ENCODE measurements around the gene LY6G5C.

LY6G5C gene

GRCh38 chr6:31680226-31681134 lies at the start of gene LY6G5C:
Gene LY6G5C (minus strand): TSS chr6:31681067. CDS start chr6:31680373, 694 bp downstream.
- Histone ChIP-seq H3K4me3 (ENCODE audit: low read length) (peak within 1 kb of the TSS; percentile 64), H3K27ac (ENCODE audit: low read length) (no peak within 1 kb of the TSS), H3K4me1 (ENCODE audit: insufficient read depth, low read length) (no peaks in the 10 kb centered on the region), H3K9me3 (ENCODE audit: insufficient read depth, low read depth, low read length) (no peaks in the 10 kb centered on the region), H3K9ac (ENCODE audit: low read depth, low read length) (peak within 1 kb of the TSS; percentile 38; the same call in 1 of the 2 replicates), H3K27me3 (ENCODE audit: insufficient read depth, low read length) (peaks cover 22% of the 10 kb centered on the region), H3K36me3 (ENCODE audit: insufficient read depth, low read depth, low read length) (no peaks in the 10 kb centered on the region)

GRCh38 chr6:31729979-31730630 lies 49.2 kb upstream of the LY6G5C start:
- Histone ChIP-seq H3K27ac (ENCODE audit: low read length) (peak overlapping the region; percentile 75), H3K27me3 (ENCODE audit: insufficient read depth, low read length) (no peaks in the 10 kb centered on the region), H3K9me3 (ENCODE audit: insufficient read depth, low read depth, low read length) (no peaks in the 10 kb centered on the region), H3K4me1 (ENCODE audit: insufficient read depth, low read length) (peaks cover 9% of the 10 kb centered on the region), H3K36me3 (ENCODE audit: insufficient read depth, low read depth, low read length) (peaks cover 65% of the 10 kb centered on the region), H3K9ac (ENCODE audit: low read depth, low read length) (peak overlapping the region; percentile 93; the same call in 1 of the 2 replicates), H3K4me3 (ENCODE audit: low read length) (peak overlapping the region; percentile 82)

- H3K27ac ChIP-seq (ENCODE audit: low read length): peak overlapping the region; percentile 75
- H3K27me3 ChIP-seq (ENCODE audit: insufficient read depth, low read length): no peaks in the 10 kb centered on the region
- H3K9ac ChIP-seq (ENCODE audit: low read depth, low read length): peak overlapping the region; percentile 93; the same call in 1 of the 2 replicates
- H3K9me3 ChIP-seq (ENCODE audit: insufficient read depth, low read depth, low read length): no peaks in the 10 kb centered on the region
- peak overlapping the region; percentile 82 for H3K4me3 ChIP-seq (ENCODE audit: low read length)
- H3K36me3 ChIP-seq (ENCODE audit: insufficient read depth, low read depth, low read length): peaks cover 65% of the 10 kb centered on the region
- H3K4me1 ChIP-seq (ENCODE audit: insufficient read depth, low read length): peaks cover 9% of the 10 kb centered on the region
Observed at GRCh38 chr6:31729515-31729978, 48.7 kb upstream of the LY6G5C start.

- Histone ChIP-seq H3K27me3 (ENCODE audit: insufficient read depth, low read length) (no peaks in the 10 kb centered on the region), H3K4me1 (ENCODE audit: insufficient read depth, low read length) (peaks cover 3% of the 10 kb centered on the region; the same call in 1 of the 2 replicates), H3K4me3 (ENCODE audit: low read length) (peak within 1 kb of the TSS; percentile 82), H3K9ac (ENCODE audit: low read depth, low read length) (peak within 1 kb of the TSS; percentile 93), H3K36me3 (ENCODE audit: insufficient read depth, low read depth, low read length) (peaks cover 61% of the 10 kb centered on the region), H3K27ac (ENCODE audit: low read length) (peak within 1 kb of the TSS; percentile 75), H3K9me3 (ENCODE audit: insufficient read depth, low read depth, low read length) (no peaks in the 10 kb centered on the region)
Observed at GRCh38 chr6:31728767-31729514, 48.1 kb upstream of the LY6G5C start, which contains the start of gene DDAH2. Gene DDAH2 (minus strand): TSS chr6:31729299. CDS start chr6:31729161, 138 bp downstream.

GRCh38 chr6:31727717-31728671 lies 47.1 kb upstream of the LY6G5C start:
- Histone ChIP-seq H3K9me3 (ENCODE audit: insufficient read depth, low read depth, low read length) (no peaks in the 10 kb centered on the region), H3K4me3 (ENCODE audit: low read length) (peak overlapping the region; percentile 82; the same call in 1 of the 2 replicates), H3K27ac (ENCODE audit: low read length) (no peak overlapping the region), H3K36me3 (ENCODE audit: insufficient read depth, low read depth, low read length) (peaks cover 52% of the 10 kb centered on the region), H3K4me1 (ENCODE audit: insufficient read depth, low read length) (peaks cover 3% of the 10 kb centered on the region; the same call in 1 of the 2 replicates), H3K27me3 (ENCODE audit: insufficient read depth, low read length) (no peaks in the 10 kb centered on the region), H3K9ac (ENCODE audit: low read depth, low read length) (no peak overlapping the region)

GRCh38 chr6:31727034-31727716 lies 46.3 kb upstream of the LY6G5C start:
- peaks cover 43% of the 10 kb centered on the region for H3K36me3 ChIP-seq (ENCODE audit: insufficient read depth, low read depth, low read length)
- H3K4me1 ChIP-seq (ENCODE audit: insufficient read depth, low read length): peaks cover 3% of the 10 kb centered on the region; the same call in 1 of the 2 replicates
- no peak overlapping the region for H3K27ac ChIP-seq (ENCODE audit: low read length)

GRCh38 chr6:31725502-31726350 lies 44.9 kb upstream of the LY6G5C start:
- Histone ChIP-seq H3K36me3 (ENCODE audit: insufficient read depth, low read depth, low read length) (peaks cover 29% of the 10 kb centered on the region), H3K27me3 (ENCODE audit: insufficient read depth, low read length) (no peaks in the 10 kb centered on the region), H3K9ac (ENCODE audit: low read depth, low read length) (no peak overlapping the region), H3K27ac (ENCODE audit: low read length) (no peak overlapping the region), H3K4me3 (ENCODE audit: low read length) (no peak overlapping the region), H3K9me3 (ENCODE audit: insufficient read depth, low read depth, low read length) (no peaks in the 10 kb centered on the region), H3K4me1 (ENCODE audit: insufficient read depth, low read length) (peaks cover 3% of the 10 kb centered on the region; the same call in 1 of the 2 replicates)

More at GRCh38 chr6:31727034-31727716, 46.3 kb upstream of the LY6G5C start:
- Histone ChIP-seq H3K9ac (ENCODE audit: low read depth, low read length) (no peak overlapping the region), H3K27me3 (ENCODE audit: insufficient read depth, low read length) (no peaks in the 10 kb centered on the region), H3K4me3 (ENCODE audit: low read length) (no peak overlapping the region), H3K9me3 (ENCODE audit: insufficient read depth, low read depth, low read length) (no peaks in the 10 kb centered on the region)

- Histone ChIP-seq H3K36me3 (ENCODE audit: insufficient read depth, low read depth, low read length) (peaks cover 25% of the 10 kb centered on the region), H3K9ac (ENCODE audit: low read depth, low read length) (no peak overlapping the region), H3K27me3 (ENCODE audit: insufficient read depth, low read length) (no peaks in the 10 kb centered on the region), H3K4me3 (ENCODE audit: low read length) (no peak overlapping the region), H3K4me1 (ENCODE audit: insufficient read depth, low read length) (peaks cover 3% of the 10 kb centered on the region; the same call in 1 of the 2 replicates), H3K27ac (ENCODE audit: low read length) (no peak overlapping the region), H3K9me3 (ENCODE audit: insufficient read depth, low read depth, low read length) (no peaks in the 10 kb centered on the region)
Observed at GRCh38 chr6:31723980-31724691, 43.3 kb upstream of the LY6G5C start.
